Liver (tissue), 9 donors: Measurements from ENCODE around the gene EMID1. TPM values are rescaled to one million over a fixed set of nuclear protein-coding genes. Genes with fewer than 3 reads are reported as not detected.

Experiments used
- DNase-seq: peaks from one replicate; pipeline ENCODE4 v3.0.0-alpha.2; 2017; ENCODE audit warnings: low spot score
- H3K27ac ChIP-seq, 2 donors: one replicate each; pipeline ENCODE4 v1.7.0; 2013; ENCODE audit warnings: inconsistent platforms in 2 of 2, low read length in 2 of 2, control low read depth in 1 of 2, low read depth in 1 of 2, mild to moderate bottlenecking in 1 of 2
- H3K27me3 ChIP-seq, 4 donors: one replicate each; pipeline versions ENCODE4 v1.6.1 to v1.7.0; 2013; ENCODE audit warnings: low read length in 3 of 4, inconsistent platforms in 1 of 4, mild to moderate bottlenecking in 1 of 4, moderate library complexity in 1 of 4; ENCODE audit not compliant: control insufficient read depth in 4 of 4, insufficient read depth in 4 of 4
- H3K36me3 ChIP-seq, 4 donors: one replicate each; pipeline versions ENCODE4 v1.6.1 to v1.7.0; 2013; ENCODE audit warnings: low read length in 3 of 4, mild to moderate bottlenecking in 3 of 4, low read depth in 1 of 4, moderate library complexity in 1 of 4; ENCODE audit not compliant: control insufficient read depth in 4 of 4, insufficient read depth in 3 of 4
- H3K4me1 ChIP-seq, 4 donors: one replicate each; pipeline versions ENCODE4 v1.6.1 to v1.7.0; 2013; ENCODE audit warnings: low read length in 3 of 4, mild to moderate bottlenecking in 3 of 4, moderate library complexity in 1 of 4; ENCODE audit not compliant: control insufficient read depth in 4 of 4, insufficient read depth in 4 of 4
- H3K4me3 ChIP-seq, 3 donors: one replicate each; pipeline versions ENCODE4 v1.6.1 to v1.7.0; 2013; ENCODE audit warnings: low read length in 3 of 3, control low read depth in 1 of 3, low read depth in 1 of 3, mild to moderate bottlenecking in 1 of 3
- H3K9ac ChIP-seq, 2 donors: one replicate each; pipeline ENCODE4 v1.7.0; 2013; ENCODE audit warnings: low read length in 2 of 2, mild to moderate bottlenecking in 2 of 2, moderate library complexity in 2 of 2, control low read depth in 1 of 2, low read depth in 1 of 2
- H3K9me3 ChIP-seq, 4 donors: one replicate each; pipeline versions ENCODE4 v1.6.1 to v1.7.0; 2013; ENCODE audit warnings: low read length in 3 of 4; ENCODE audit not compliant: control insufficient read depth in 4 of 4
- CTCF ChIP-seq: fragments of 150-350 bp; IDR thresholded peaks from 2 replicates; pipeline ENCODE4 v1.5.1; 2017; ENCODE audit warnings: improper control_type of control experiment, low read depth, low read length; ENCODE audit not compliant: missing input control
- EGR1 ChIP-seq, 2 donors: IDR thresholded peaks; 2 replicates each; pipeline ENCODE4 v1.6.1; 2016 to 2018; ENCODE audit warnings: antibody characterized with exemption in 2 of 2, low read depth in 2 of 2
- FOXA1 ChIP-seq: IDR thresholded peaks from 2 replicates; pipeline ENCODE4 v1.6.1; 2016; ENCODE audit warnings: antibody characterized with exemption
- HNF4A ChIP-seq, 2 donors: conservative IDR thresholded peaks; 2 replicates each; pipeline ENCODE4 v1.6.1; 2016; ENCODE audit warnings: antibody characterized with exemption in 2 of 2, mild to moderate bottlenecking in 2 of 2
- JUND ChIP-seq, 2 donors: IDR thresholded peaks; 2 replicates each; pipeline ENCODE4 v1.6.1; 2016; ENCODE audit warnings: antibody characterized with exemption in 2 of 2
- NR2F2 ChIP-seq: IDR thresholded peaks from 2 replicates; pipeline ENCODE4 v1.6.1; 2016; ENCODE audit warnings: antibody characterized with exemption
- RAD21 ChIP-seq, 2 donors: IDR thresholded peaks; 2 replicates each; pipeline ENCODE4 v1.6.1; 2016; ENCODE audit warnings: antibody characterized with exemption in 2 of 2, mild to moderate bottlenecking in 2 of 2
- REST ChIP-seq: IDR thresholded peaks from 2 replicates; pipeline ENCODE4 v1.6.1; 2016; ENCODE audit warnings: antibody characterized with exemption, mild to moderate bottlenecking
- RXRA ChIP-seq, 2 donors: IDR thresholded peaks; 2 replicates each; pipeline ENCODE4 v1.6.1; 2017 to 2018; ENCODE audit warnings: antibody characterized with exemption in 2 of 2, mild to moderate bottlenecking in 1 of 2
- SP1 ChIP-seq: IDR thresholded peaks from 2 replicates; pipeline ENCODE4 v1.6.1; 2018; ENCODE audit warnings: antibody characterized with exemption, mild to moderate bottlenecking
- YY1 ChIP-seq: IDR thresholded peaks from 2 replicates; pipeline ENCODE4 v1.6.1; 2016; ENCODE audit warnings: antibody characterized with exemption, mild to moderate bottlenecking
- ZBTB33 ChIP-seq: IDR thresholded peaks from 2 replicates; pipeline ENCODE4 v1.6.1; 2016; ENCODE audit warnings: antibody characterized with exemption
- WGBS: extraction: QIAGEN DNeasy Blood & Tissue Kit; methylation state at CpG from one replicate; pipeline ENCODE4 v1.1.7; 2013; 5-methylcytosine and 5-hydroxymethylcytosine counted together
- polyA plus RNA-seq, 2 donors: library from polyadenylated mRNA; stranded (reverse) in 1 of 2; unstranded in 1 of 2; fragments of 200-250 nt in 1 of 2; fragments of >200 nt in 1 of 2; fragmentation: Nextera tagmentation in 1 of 2; extraction: Ambion mirVana in 1 of 2; gene quantifications; one replicate each; pipeline versions ENCODE4 v1.2.1 to v1.2.3, GENCODE V29; 2013 to 2015
- total RNA-seq, 2 donors: library from RNA; depleted of rRNA; stranded (reverse); fragments of >200 nt; gene quantifications; one replicate each; pipeline ENCODE4 v1.2.3, GENCODE V29; 2014
- donor health status: healthy.
- donor health status: healthy.
- donor health status: healthy.
- donor health status: healthy.
- donor health status: healthy.

Gene EMID1
- total and polyA plus RNA-seq, 4 donors: 0.89 to 8.9 (median 2.1) TPM

- TF ChIP-seq REST (no peak), CTCF (no peak), RXRA (IDR thresholded peaks at IDR 0.05) (no peak), FOXA1 (no peak)
- peak; percentile 43 for DNase-seq
- Histone ChIP-seq H3K36me3 (no peaks in the 10 kb centered on the region), H3K9ac (no peak overlapping the region), H3K9me3 (no peaks in the 10 kb centered on the region), H3K27ac (peak overlapping the region in 1 of 2 donors; percentile 26), H3K4me3 (no peak overlapping the region), H3K4me1 (peaks cover 1 to 5% (median 3%) of the 10 kb centered on the region in 4 donors), H3K27me3 (no peaks in the 10 kb centered on the region)
- 70% methylated on average over 7 of the region's 7 CpGs for WGBS
Measured at GRCh38 chr22:29201782-29202181, 3.9 kb upstream of the EMID1 start.

- Histone ChIP-seq H3K9me3 (no peaks in the 10 kb centered on the region), H3K36me3 (no peaks in the 10 kb centered on the region), H3K4me1 (peaks cover 1 to 5% (median 3%) of the 10 kb centered on the region in 4 donors), H3K27ac (peak overlapping the region; percentile 26 to 63), H3K9ac (no peak overlapping the region), H3K4me3 (no peak overlapping the region), H3K27me3 (no peaks in the 10 kb centered on the region)
- peak; percentile 73 for DNase-seq
- 56% methylated on average over 24 of the region's 24 CpGs for WGBS
- TF ChIP-seq EGR1 (IDR thresholded peaks at IDR 0.05; ENCODE audit: low read depth in 2 of 2) (no peak), RAD21 (IDR thresholded peaks at IDR 0.05) (peak; percentile 70 to 82), NR2F2 (no peak), JUND (IDR thresholded peaks at IDR 0.05) (no peak), RXRA (IDR thresholded peaks at IDR 0.05) (no peak), REST (no peak), SP1 (no peak), HNF4A (conservative IDR thresholded peaks at IDR 0.05) (no peak), CTCF (peak; percentile 42), ZBTB33 (no peak), YY1 (no peak)
Measured at GRCh38 chr22:29202212-29203192, 3.2 kb upstream of the EMID1 start.
